ENCODE measurements around the gene GPRC5B. TPM values are rescaled to one million over a fixed set of nuclear protein-coding genes. Genes with fewer than 3 reads are reported as not detected.

The GPRC5B gene
- total and polyA plus RNA-seq, 8 donors: 10.3 to 46.9 (median 39.3) TPM

DNA sequence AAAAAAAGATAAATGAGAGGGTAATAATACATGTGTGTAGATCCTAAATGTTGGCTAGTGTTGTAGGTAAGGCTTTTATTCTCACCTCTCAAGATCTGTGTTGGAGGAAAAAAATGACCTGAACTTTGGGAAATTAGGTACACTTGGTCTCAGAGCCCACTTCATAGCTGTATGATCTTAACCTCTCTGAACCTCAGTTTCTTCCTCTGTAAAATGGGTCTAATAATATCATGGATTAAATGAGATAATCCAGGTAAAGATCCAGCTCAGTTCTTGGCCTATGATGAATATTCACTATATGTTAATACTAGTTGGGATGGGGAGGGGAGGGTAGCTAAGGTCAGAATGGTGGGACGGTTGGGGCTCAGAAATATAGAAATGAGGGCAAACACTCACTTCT lies 24.3 kb upstream of the GPRC5B start:
- no peaks in the 10 kb centered on the region for H3K4me1 ChIP-seq
- no peaks in the 10 kb centered on the region for H3K9me3 ChIP-seq
- H3K27me3 ChIP-seq: peaks cover 0 to 23% of the 10 kb centered on the region in 2 donors
- DNase-seq (no peak), ATAC-seq (no peak)
- TF ChIP-seq, protein P1, sequence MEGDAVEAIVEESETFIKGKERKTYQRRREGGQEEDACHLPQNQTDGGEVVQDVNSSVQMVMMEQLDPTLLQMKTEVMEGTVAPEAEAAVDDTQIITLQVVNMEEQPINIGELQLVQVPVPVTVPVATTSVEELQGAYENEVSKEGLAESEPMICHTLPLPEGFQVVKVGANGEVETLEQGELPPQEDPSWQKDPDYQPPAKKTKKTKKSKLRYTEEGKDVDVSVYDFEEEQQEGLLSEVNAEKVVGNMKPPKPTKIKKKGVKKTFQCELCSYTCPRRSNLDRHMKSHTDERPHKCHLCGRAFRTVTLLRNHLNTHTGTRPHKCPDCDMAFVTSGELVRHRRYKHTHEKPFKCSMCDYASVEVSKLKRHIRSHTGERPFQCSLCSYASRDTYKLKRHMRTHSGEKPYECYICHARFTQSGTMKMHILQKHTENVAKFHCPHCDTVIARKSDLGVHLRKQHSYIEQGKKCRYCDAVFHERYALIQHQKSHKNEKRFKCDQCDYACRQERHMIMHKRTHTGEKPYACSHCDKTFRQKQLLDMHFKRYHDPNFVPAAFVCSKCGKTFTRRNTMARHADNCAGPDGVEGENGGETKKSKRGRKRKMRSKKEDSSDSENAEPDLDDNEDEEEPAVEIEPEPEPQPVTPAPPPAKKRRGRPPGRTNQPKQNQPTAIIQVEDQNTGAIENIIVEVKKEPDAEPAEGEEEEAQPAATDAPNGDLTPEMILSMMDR (IDR thresholded peaks at IDR 0.05): no peak
- no peaks in the 10 kb centered on the region for H3K36me3 ChIP-seq
- intact Hi-C loops (cut with DNase I): loop anchor here in 1 of 2 donors (5.0 kb wide), 1 partner anchor 388 kb away; no protein-coding TSS in a partner anchor
- no peak overlapping the region for H3K4me3 ChIP-seq
- no peak overlapping the region for H3K27ac ChIP-seq

DNA sequence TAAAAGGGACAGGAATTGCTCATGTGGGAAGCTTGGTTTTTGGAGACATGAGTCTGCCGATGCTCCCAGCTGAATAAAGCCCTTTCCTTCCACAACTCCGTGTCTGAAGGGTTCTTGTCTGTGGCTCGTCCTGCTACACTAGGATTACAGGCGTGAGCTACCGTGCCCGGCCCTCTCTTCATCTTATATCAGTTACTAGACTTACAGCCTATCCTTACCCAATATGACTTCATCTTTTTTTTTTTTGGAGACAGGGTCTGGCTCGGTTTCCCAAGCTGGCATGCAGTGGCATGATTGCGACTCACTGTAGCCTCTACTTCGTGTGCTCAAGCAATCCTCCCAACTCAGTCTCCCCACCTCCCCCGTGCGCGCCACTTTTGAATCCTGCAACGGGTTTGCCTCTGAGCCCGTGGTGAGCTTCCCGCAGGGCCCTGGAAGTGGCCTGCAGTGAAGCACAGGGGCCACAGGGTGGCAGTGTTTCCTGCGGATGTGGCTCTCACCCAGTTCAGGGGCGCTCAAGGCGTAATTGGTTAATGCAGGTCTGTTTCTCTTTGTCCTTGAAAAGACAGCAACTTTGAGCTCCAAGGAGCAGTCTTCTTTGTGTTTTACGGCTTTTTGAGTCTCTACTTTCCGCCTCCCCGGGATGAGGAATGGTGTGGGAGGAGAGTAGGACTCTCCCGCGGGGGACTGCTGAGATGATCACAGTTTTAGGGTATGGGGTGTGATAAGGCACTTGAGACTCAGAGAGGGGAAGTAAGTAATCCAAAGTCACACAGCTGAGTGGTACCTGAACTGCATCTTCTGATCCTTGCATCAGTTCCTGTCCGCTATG lies 22.7 kb upstream of the GPRC5B start:
- DNase-seq (peak; percentile 44 to 80 (median 60)), ATAC-seq (peak; percentile 99)
- Histone ChIP-seq H3K4me1 (no peaks in the 10 kb centered on the region), H3K4me3 (no peak overlapping the region), H3K27ac (no peak overlapping the region), H3K36me3 (no peaks in the 10 kb centered on the region), H3K9me3 (no peaks in the 10 kb centered on the region), H3K27me3 (peaks cover 0 to 23% of the 10 kb centered on the region in 2 donors)
- intact Hi-C loops (cut with DNase I): loop anchor here in 1 of 2 donors (5.0 kb wide), 1 partner anchor 390 kb away; no protein-coding TSS in a partner anchor
- TF ChIP-seq, protein P1 (IDR thresholded peaks at IDR 0.05): peak; percentile 91 to 93

DNA sequence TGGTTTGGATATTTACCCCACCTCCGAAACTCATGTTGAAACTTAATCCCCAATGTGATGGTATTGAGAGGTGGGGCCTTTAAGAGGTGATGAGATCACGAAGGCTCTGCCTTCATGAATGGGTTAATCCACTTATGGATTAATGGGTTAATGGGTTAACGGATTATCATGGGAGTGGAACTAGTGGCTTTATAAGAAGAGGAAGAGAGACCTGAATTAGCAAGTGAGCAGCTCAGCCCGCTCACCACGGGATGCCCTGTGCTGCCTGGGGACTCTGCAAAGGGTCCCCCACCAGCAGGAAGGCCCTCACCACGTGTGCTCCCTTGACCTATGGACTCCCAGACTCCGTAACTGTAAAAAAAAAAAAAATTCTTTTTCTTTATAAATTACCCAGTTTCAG lies 16.5 kb upstream of the GPRC5B start:
- intact Hi-C loops (cut with DNase I): no loop called here
- DNase-seq (no peak), ATAC-seq (no peak)
- Histone ChIP-seq H3K4me1 (no peaks in the 10 kb centered on the region), H3K27ac (no peak overlapping the region), H3K9me3 (no peaks in the 10 kb centered on the region), H3K36me3 (no peaks in the 10 kb centered on the region), H3K4me3 (no peak overlapping the region), H3K27me3 (peaks cover 0 to 14% of the 10 kb centered on the region in 2 donors)
- TF ChIP-seq, protein P1 (IDR thresholded peaks at IDR 0.05): no peak

DNA sequence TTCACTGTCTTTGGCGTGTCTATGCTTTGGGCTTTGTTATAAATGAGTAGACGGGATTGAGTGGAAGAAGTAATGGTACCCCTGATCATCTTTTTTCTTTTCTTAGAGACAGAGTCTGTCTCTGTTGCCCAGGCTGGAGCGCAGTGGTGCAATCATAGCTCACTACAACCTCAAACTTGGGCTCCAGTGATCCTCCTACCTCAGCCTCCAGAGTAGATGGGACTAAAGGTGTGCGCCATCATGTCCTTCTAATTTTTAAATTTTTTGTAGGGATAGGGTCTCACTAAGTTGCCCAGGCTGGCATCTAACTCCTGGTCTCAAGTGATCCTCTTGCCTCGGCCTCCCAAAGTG lies 14.9 kb upstream of the GPRC5B start:
- Histone ChIP-seq H3K9me3 (no peaks in the 10 kb centered on the region), H3K4me3 (no peak overlapping the region), H3K4me1 (no peaks in the 10 kb centered on the region), H3K27ac (no peak overlapping the region), H3K36me3 (no peaks in the 10 kb centered on the region), H3K27me3 (peaks cover 0 to 14% of the 10 kb centered on the region in 2 donors)
- DNase-seq: no peak
- TF ChIP-seq, protein P1 (IDR thresholded peaks at IDR 0.05): no peak
- intact Hi-C loops (cut with DNase I): loop anchor here in 1 of 2 donors (10.0 kb wide), 1 partner anchor 485 kb away; no protein-coding TSS in a partner anchor
- ATAC-seq: no peak

DNA sequence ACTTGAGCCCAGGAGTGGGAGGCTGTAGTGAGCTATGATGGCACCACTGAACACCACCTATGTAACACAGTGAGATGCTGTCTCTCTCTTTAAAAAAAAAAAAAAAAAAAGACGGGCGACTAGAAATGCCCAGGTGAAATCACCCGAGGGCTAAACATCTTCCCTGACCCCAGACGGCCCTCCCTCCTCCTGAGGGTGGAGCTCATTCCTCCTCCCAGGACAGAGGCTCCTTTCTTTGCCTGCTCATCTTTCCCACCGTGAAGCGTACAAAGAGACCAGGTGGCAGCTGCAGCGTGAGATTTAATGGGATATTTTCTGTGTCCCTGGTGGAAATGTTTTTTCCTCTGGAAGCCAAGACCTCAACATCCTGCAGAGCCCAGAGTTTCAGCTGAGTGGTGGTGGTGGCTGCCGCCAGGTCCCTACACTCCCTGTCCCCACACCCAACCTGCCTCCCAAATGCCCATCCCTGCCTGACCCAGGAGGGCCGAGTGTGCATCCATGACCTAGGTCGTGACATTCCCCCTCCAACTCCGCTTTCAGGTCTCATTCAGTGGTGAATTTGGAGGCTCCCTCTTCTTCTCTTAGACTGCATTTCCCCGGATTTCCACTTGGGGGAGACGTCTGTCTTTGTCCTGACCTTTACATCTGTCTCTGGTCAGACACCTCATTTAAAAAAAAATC lies 14.4 kb upstream of the GPRC5B start:
- no peaks in the 10 kb centered on the region for H3K4me1 ChIP-seq
- no peak overlapping the region for H3K4me3 ChIP-seq
- no peaks in the 10 kb centered on the region for H3K36me3 ChIP-seq
- no peak overlapping the region for H3K27ac ChIP-seq
- H3K9me3 ChIP-seq: no peaks in the 10 kb centered on the region
- ATAC-seq: peak; percentile 78
- DNase-seq: peak in 1 of 4 donors; percentile 23
- TF ChIP-seq, protein P1 (IDR thresholded peaks at IDR 0.05): peak; percentile 70 to 71
- intact Hi-C loops (cut with DNase I): loop anchor here in 1 of 2 donors (10.0 kb wide), 1 partner anchor 486 kb away; no protein-coding TSS in a partner anchor
- peaks cover 0 to 14% of the 10 kb centered on the region in 2 donors for H3K27me3 ChIP-seq

Data from left lung (tissue), 10 donors.